IMR-90 (cell line): ENCODE measurements around the gene RIMS4. TPM values are rescaled to one million over a fixed set of nuclear protein-coding genes. Genes with fewer than 3 reads are reported as not detected.
A peak's percentile ranks its signal among the peaks of the same experiment; 100 is the strongest.

ENCODE experiments used
- ATAC-seq: fragments of 200-7000 bp; cut with Tn5 transposase; 2 replicates; pipeline ENCODE4 v1.9.1; 2020; ENCODE audit warnings: low read depth, mild to moderate bottlenecking, moderate library complexity
- BruUV-seq: library from RNA; stranded (reverse); fragments of 400-500 nt; replicated peaks from 2 replicates; lab custom pipeline; 2021; lab: Mats Ljungman, UMichigan
- CTCF ChIA-PET: fragments of 300-600 bp; formaldehyde crosslinking; extraction: SDS; loops from one replicate; lab custom pipeline; 2021; ENCODE audit warnings: antibody characterized with exemption; lab: Yijun Ruan, JAX
- POLR2A ChIA-PET: fragments of 300-600 bp; sonication (Branson Sonifier 250); formaldehyde crosslinking; loops from one replicate; lab custom pipeline; 2022; ENCODE audit warnings: antibody characterized with exemption; ENCODE audit not compliant: unreplicated experiment; lab: Charles Lee
- DNase-seq: peaks from one replicate; pipeline ENCODE4 v3.0.0; 2013
- H2AFZ ChIP-seq: replicated peaks from 2 replicates; pipeline ENCODE3; 2013; ENCODE audit warnings: low read length, mild to moderate bottlenecking; ENCODE audit not compliant: poor library complexity
- H2AK5ac ChIP-seq: 2 replicates; pipeline ENCODE4 v1.6.1; 2013; ENCODE audit warnings: low read depth, low read length, inconsistent platforms
- H2AK9ac ChIP-seq: replicated peaks from 2 replicates; pipeline ENCODE3; 2013; ENCODE audit warnings: mild to moderate bottlenecking, low read depth, low read length, moderate library complexity; ENCODE audit not compliant: poor library complexity
- H2BK120ac ChIP-seq: 2 replicates; pipeline ENCODE4 v1.6.1; 2013; ENCODE audit warnings: low read depth, low read length, inconsistent platforms
- H2BK15ac ChIP-seq: 3 replicates; pipeline ENCODE4 v1.6.1; 2013; ENCODE audit warnings: low read depth, low read length, inconsistent platforms
- H2BK20ac ChIP-seq: 2 replicates; pipeline ENCODE4 v1.6.1; 2013; ENCODE audit warnings: low read depth, mild to moderate bottlenecking, inconsistent platforms, low read length, moderate library complexity
- H2BK5ac ChIP-seq: 2 replicates; pipeline ENCODE4 v1.6.1; 2013; ENCODE audit warnings: mild to moderate bottlenecking, low read depth, low read length, inconsistent platforms; ENCODE audit not compliant: poor library complexity, severe bottlenecking
- H3K14ac ChIP-seq: replicated peaks from 2 replicates; pipeline ENCODE4 v1.6.1; 2013; ENCODE audit warnings: low read depth, low read length, inconsistent platforms
- H3K18ac ChIP-seq: 2 replicates; pipeline ENCODE4 v1.6.1; 2013; ENCODE audit warnings: low read depth, low read length, control low read depth
- H3K23ac ChIP-seq: 2 replicates; pipeline ENCODE4 v1.6.1; 2013; ENCODE audit warnings: low read depth, low read length, inconsistent platforms
- H3K27ac ChIP-seq: 2 replicates; pipeline ENCODE4 v1.5.1; 2013; ENCODE audit warnings: mild to moderate bottlenecking, control low read depth, low read length; ENCODE audit not compliant: insufficient read depth
- H3K27me3 ChIP-seq: 2 replicates; pipeline ENCODE4 v1.6.1; 2013; ENCODE audit warnings: low read length; ENCODE audit not compliant: control insufficient read depth, insufficient read depth
- H3K36me3 ChIP-seq: 2 replicates; pipeline ENCODE4 v1.6.1; 2013; ENCODE audit warnings: low read length, mixed read lengths; ENCODE audit not compliant: control insufficient read depth, insufficient read depth
- H3K4ac ChIP-seq: 2 replicates; pipeline ENCODE4 v1.6.1; 2013; ENCODE audit warnings: low read depth, low read length, inconsistent platforms
- H3K4me1 ChIP-seq: 2 replicates; pipeline ENCODE4 v1.6.1; 2013; ENCODE audit warnings: low read length, mixed read lengths; ENCODE audit not compliant: control insufficient read depth, insufficient read depth
- H3K4me2 ChIP-seq: 2 replicates; pipeline ENCODE4 v1.6.1; 2013; ENCODE audit warnings: low read depth, mild to moderate bottlenecking, control low read depth, low read length, moderate library complexity
- H3K4me3 ChIP-seq: 2 replicates; pipeline ENCODE4 v1.5.1; 2013; ENCODE audit warnings: low read depth, mild to moderate bottlenecking, control low read depth, low read length, moderate library complexity; ENCODE audit not compliant: insufficient read depth
- H3K56ac ChIP-seq: 2 replicates; pipeline ENCODE4 v1.6.1; 2013; ENCODE audit warnings: low read length, inconsistent platforms; ENCODE audit not compliant: insufficient read depth; ENCODE audit errors: extremely low read depth
- H3K79me1 ChIP-seq, 2 experiments: 2 replicates each; pipeline ENCODE4 v1.6.1; 2013; ENCODE audit warnings: low read length in 2 of 2, inconsistent platforms in 1 of 2, low read depth in 1 of 2
- H3K9ac ChIP-seq: 2 replicates; pipeline ENCODE4 v1.6.1; 2013; ENCODE audit warnings: low read depth, low read length, control low read depth
- H3K9me1 ChIP-seq: 2 replicates; pipeline ENCODE4 v1.6.1; 2013; ENCODE audit warnings: low read length, inconsistent platforms; ENCODE audit not compliant: insufficient read depth
- H3K9me3 ChIP-seq: 2 replicates; pipeline ENCODE4 v1.6.1; 2013; ENCODE audit warnings: low read length; ENCODE audit not compliant: control insufficient read depth, insufficient read depth
- H4K20me1 ChIP-seq: 2 replicates; pipeline ENCODE4 v1.6.1; 2013; ENCODE audit warnings: low read length, inconsistent platforms; ENCODE audit not compliant: insufficient read depth
- H4K5ac ChIP-seq: 2 replicates; pipeline ENCODE4 v1.6.1; 2013; ENCODE audit warnings: mild to moderate bottlenecking, low read depth, low read length, control low read depth
- H4K8ac ChIP-seq, 2 experiments: 2 replicates each; pipeline ENCODE4 v1.6.1; 2013; ENCODE audit warnings: low read depth in 2 of 2, low read length in 2 of 2, control low read depth in 1 of 2, inconsistent platforms in 1 of 2
- H4K91ac ChIP-seq: 2 replicates; pipeline ENCODE4 v1.6.1; 2013; ENCODE audit warnings: low read depth, low read length, inconsistent platforms; ENCODE audit not compliant: insufficient read depth
- BHLHE40 ChIP-seq: fragments of 150-350 bp; IDR thresholded peaks from 2 replicates; pipeline ENCODE4 v1.6.1; 2016; ENCODE audit warnings: mild to moderate bottlenecking, low read depth, low read length
- CEBPB ChIP-seq: IDR thresholded peaks from 2 replicates; pipeline ENCODE4 v1.6.1; 2012; ENCODE audit warnings: low read depth, low read length, improper control_type of control experiment
- MXI1 ChIP-seq: IDR thresholded peaks from 2 replicates; pipeline ENCODE4 v1.6.1; 2012; ENCODE audit warnings: low read depth, mild to moderate bottlenecking, low read length, moderate library complexity, borderline replicate concordance
- POLR2A ChIP-seq: IDR thresholded peaks from 2 replicates; pipeline ENCODE4 v1.6.1; 2012; ENCODE audit warnings: mild to moderate bottlenecking, low read depth, low read length
- WGBS, 2 experiments: methylation state at CpG; one replicate each; pipeline versions ENCODE4 v1.1.5 to v1.1.7; 2013; ENCODE audit warnings: missing lambda C conversion rate in 2 of 2; ENCODE audit not compliant: insufficient read length in 1 of 2; ENCODE audit errors: extremely low coverage in 2 of 2; 5-methylcytosine and 5-hydroxymethylcytosine counted together
- dilution Hi-C: fragments of 300-500 bp; cut with HindIII; formaldehyde crosslinking; loops from one replicate; pipeline ENCODE4 v1.14.3; 2018; ENCODE audit warnings: low sequenced_read_pairs; ENCODE audit not compliant: unreplicated experiment
- in situ Hi-C: fragments of 300-500 bp; cut with MboI; formaldehyde crosslinking; loops from 3 replicates; pipeline ENCODE4 v1.14.3; 2019; ENCODE audit warnings: low sequenced_read_pairs, inconsistent platforms, mixed read lengths
- intact Hi-C: fragments of 100-400 bp; cut with micrococcal nuclease; formaldehyde crosslinking; loops from 2 replicates; pipeline ENCODE4 v1.10.0; 2022
- polyA plus RNA-seq, 3 experiments: library from polyadenylated mRNA; depleted of rRNA; stranded (reverse); fragments of >200 nt; gene quantifications; 2 replicates each; pipeline ENCODE4 v1.2.3, GENCODE V29; 2012; ENCODE audit warnings: low replicate concordance in 1 of 3
- total RNA-seq: library from RNA; depleted of rRNA; stranded (reverse); fragments of >200 nt; gene quantifications from 2 replicates; pipeline ENCODE4 v1.2.3, GENCODE V29; 2012; rRNA removed
- TF ChIP-seq, protein P1 (sequence below): fragments of 150-350 bp; IDR thresholded peaks from 2 replicates; pipeline ENCODE4 v1.6.1; 2017; ENCODE audit warnings: mild to moderate bottlenecking, antibody characterized with exemption, low read length, low read depth

Gene RIMS4
- total and polyA plus RNA-seq, 2 of the 4 experiments (the other 2 are of a cell fraction) = not detected

DNA sequence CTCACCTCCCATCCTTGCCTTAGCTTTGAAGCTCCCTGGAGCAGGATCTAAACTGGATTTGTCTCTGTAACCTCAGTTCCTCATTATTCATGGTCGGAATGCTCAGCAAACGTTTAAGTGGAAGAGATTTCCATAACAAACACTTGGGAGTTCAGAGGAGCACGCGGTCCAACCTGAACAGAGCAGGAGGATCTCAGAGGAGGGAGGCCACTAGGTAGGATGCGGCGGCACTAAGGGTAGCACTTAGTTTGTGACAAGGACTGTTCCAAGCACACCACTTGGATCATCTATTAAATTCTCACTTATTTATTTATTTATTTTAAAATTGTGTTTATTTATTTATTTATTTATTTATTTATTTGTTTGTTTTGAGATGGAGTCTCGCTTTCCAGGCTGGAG lies 108.5 kb downstream of the RIMS4 start:
- BruUV-seq = no TSS peak
- Histone ChIP-seq H3K79me1 (no peaks in the 10 kb centered on the region), H3K14ac (peak overlapping the region; percentile 63; the same call in 1 of the 2 replicates), H3K27me3 (peaks cover 3% of the 10 kb centered on the region; the same call in 1 of the 2 replicates), H2BK120ac (peak overlapping the region; percentile 64), H2BK5ac (no peak overlapping the region), H2AK9ac (peak overlapping the region; percentile 73), H3K9me1 (peaks cover 8% of the 10 kb centered on the region; the same call in 1 of the 2 replicates), H3K23ac (no peak overlapping the region), H2BK15ac (peak overlapping the region; percentile 34; the same call in 1 of the 3 replicates), H3K9me3 (no peaks in the 10 kb centered on the region), H2BK20ac (peak overlapping the region; percentile 21; the same call in 1 of the 2 replicates), H3K4me1 (peaks cover 45% of the 10 kb centered on the region), H3K9ac (no peak overlapping the region), H2AFZ (peak overlapping the region; percentile 36), H3K4me2 (no peak overlapping the region), H3K4ac (peak overlapping the region; percentile 46), H3K4me3 (no peak overlapping the region), H4K91ac (peak overlapping the region; percentile 50; the same call in 1 of the 2 replicates), H3K56ac (no peak overlapping the region), H4K5ac (peak overlapping the region; percentile 30; the same call in 1 of the 2 replicates), H3K36me3 (no peaks in the 10 kb centered on the region), H4K8ac (no peak overlapping the region; a peak in 1 of 4 replicates), H2AK5ac (peak overlapping the region; percentile 94), H3K18ac (peak overlapping the region; percentile 2), H4K20me1 (no peaks in the 10 kb centered on the region), H3K27ac (no peak overlapping the region; the same call in 1 of the 2 replicates)
- intact Hi-C loops (no loop called here), dilution Hi-C loops (no loop called here), in situ Hi-C loops (no loop called here)
- ChIA-PET POLR2A (no interaction called here), CTCF (interaction anchor here (1.0 to 3.8 kb wide), 2 partner anchors 10 to 31 kb away, joined by 3 to 12 read pairs; no protein-coding TSS in a partner anchor)
- DNase-seq (no peak), ATAC-seq (no peak)
- WGBS, 2 experiments = no CpG with 5 or more reads among the region's 7 CpGs
- TF ChIP-seq CEBPB (no peak), BHLHE40 (no peak), POLR2A (no peak), MXI1 (no peak)
- TF ChIP-seq, protein P1, sequence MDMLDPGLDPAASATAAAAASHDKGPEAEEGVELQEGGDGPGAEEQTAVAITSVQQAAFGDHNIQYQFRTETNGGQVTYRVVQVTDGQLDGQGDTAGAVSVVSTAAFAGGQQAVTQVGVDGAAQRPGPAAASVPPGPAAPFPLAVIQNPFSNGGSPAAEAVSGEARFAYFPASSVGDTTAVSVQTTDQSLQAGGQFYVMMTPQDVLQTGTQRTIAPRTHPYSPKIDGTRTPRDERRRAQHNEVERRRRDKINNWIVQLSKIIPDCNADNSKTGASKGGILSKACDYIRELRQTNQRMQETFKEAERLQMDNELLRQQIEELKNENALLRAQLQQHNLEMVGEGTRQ = no peak

Other genes with a start within 250 kb of the RIMS4 start
- gene PKIG, start 228.0 kb downstream of the RIMS4 start, total RNA-seq = 69.4 and 78.3 TPM in 2 replicates
- 89.6 and 91.2 TPM in 2 replicates for gene PKIG, start 228.0 kb downstream of the RIMS4 start, polyA plus RNA-seq (2012; rRNA removed)
- 6.9 and 8.1 TPM in 2 replicates for gene ADA, start 158.8 kb downstream of the RIMS4 start, total RNA-seq
- gene ADA, start 158.8 kb downstream of the RIMS4 start, polyA plus RNA-seq (2012; rRNA removed) = 11.0 and 11.6 TPM in 2 replicates
- gene CCN5, start 95.2 kb downstream of the RIMS4 start, total RNA-seq = not detected in 2 replicates
- gene CCN5, start 95.2 kb downstream of the RIMS4 start, polyA plus RNA-seq (2012; rRNA removed) = not detected in 2 replicates
- gene KCNK15, start 64.7 kb downstream of the RIMS4 start, total RNA-seq = not detected in 2 replicates
- not detected in 2 replicates for gene KCNK15, start 64.7 kb downstream of the RIMS4 start, polyA plus RNA-seq (2012; rRNA removed)
- gene YWHAB, start 75.2 kb upstream of the RIMS4 start, total RNA-seq = 78.0 and 120 TPM in 2 replicates
- gene YWHAB, start 75.2 kb upstream of the RIMS4 start, polyA plus RNA-seq (2012; rRNA removed) = 94.7 and 102 TPM in 2 replicates
- gene PABPC1L, start 99.5 kb upstream of the RIMS4 start, total RNA-seq = 4.7 and 6.1 TPM in 2 replicates
- 76.6 and 82.4 TPM in 2 replicates for gene PABPC1L, start 99.5 kb upstream of the RIMS4 start, polyA plus RNA-seq (2012; rRNA removed)
- gene TOMM34, start 149.9 kb upstream of the RIMS4 start, total RNA-seq = 82.8 and 97.5 TPM in 2 replicates
- gene TOMM34, start 149.9 kb upstream of the RIMS4 start, polyA plus RNA-seq (2012; rRNA removed) = 98.2 and 101 TPM in 2 replicates
- 22.2 and 30.0 TPM in 2 replicates for gene STK4, start 156.0 kb upstream of the RIMS4 start, total RNA-seq
- gene STK4, start 156.0 kb upstream of the RIMS4 start, polyA plus RNA-seq (2012; rRNA removed) = 8.3 and 10.2 TPM in 2 replicates